ENCODE measurements around the gene CKMT2.

Gene CKMT2

DNA sequence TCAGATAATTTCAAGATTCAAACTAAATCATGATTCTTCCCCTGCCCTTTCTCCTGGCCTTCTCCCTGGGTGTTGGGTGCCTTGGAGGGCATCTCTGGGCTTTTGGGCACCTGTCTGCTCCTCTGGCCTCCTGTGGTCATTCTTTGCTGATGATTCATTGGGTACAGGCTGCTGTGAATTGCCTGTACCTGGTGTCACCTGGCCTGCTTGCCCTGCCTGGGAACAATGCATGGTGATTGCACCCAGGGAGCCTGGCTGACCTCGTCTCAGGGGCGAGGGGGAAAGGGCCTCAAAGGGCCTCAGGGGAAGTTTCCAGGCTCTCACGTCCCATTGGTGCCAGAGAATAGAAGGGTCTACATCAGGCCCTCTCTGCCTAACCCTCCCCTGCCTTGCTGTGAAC, 20.1 kb upstream of the CKMT2 start:
- FAIRE-seq (no peak), DNase-seq (ENCODE audit: extremely low spot score, insufficient read length, low read depth) (no peak)

GRCh38 chr5:81214848-81215247, 18.3 kb upstream of the CKMT2 start:
- DNase-seq (ENCODE audit: extremely low spot score, insufficient read length, low read depth) (no peak), FAIRE-seq (peak; percentile 54)

DNA sequence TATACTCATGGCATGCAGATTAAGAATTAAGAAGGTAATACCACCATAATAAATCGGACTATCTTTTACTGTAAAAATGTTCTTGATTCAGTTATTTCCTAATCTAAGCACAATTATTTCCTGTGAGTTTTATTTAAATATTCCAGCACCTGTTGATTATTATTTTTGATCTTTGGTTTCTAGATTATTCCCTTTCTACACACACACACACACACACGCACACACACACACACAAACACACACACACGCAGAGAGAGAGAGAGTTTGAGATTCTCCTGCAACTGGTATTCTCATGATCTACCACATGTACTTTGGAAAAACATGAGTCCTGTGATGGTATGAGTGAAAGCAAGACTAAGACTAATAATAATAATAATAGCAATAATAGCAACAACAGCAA, 17.0 kb upstream of the CKMT2 start:
- DNase-seq (ENCODE audit: extremely low spot score, insufficient read length, low read depth) (no peak), FAIRE-seq (no peak)

GRCh38 chr5:81219389-81219788, 13.7 kb upstream of the CKMT2 start:
- DNase-seq (ENCODE audit: extremely low spot score, insufficient read length, low read depth) (no peak), FAIRE-seq (no peak)

DNA sequence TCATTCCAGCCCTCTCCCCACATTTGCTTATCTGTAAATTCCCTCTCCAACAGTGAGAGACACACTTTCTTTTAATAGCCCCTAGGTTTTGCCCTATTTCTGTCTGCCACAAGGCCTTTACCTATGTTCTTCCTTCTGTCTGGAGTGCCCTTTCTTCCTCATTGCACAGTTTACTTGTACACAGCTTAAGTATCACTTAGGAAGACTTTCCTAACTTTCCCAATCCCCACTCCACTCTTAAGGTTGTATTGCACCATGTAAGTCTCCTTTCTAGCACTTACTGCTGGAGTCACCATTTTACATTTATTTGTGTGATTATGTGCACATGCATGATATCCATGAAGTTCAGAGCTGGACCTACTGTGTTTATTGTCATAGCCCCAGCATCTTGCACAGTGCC, 10.8 kb upstream of the CKMT2 start:
- DNase-seq (ENCODE audit: extremely low spot score, insufficient read length, low read depth): no peak
- FAIRE-seq: no peak

- peak; percentile 42 for FAIRE-seq
Measured at GRCh38 chr5:81225463-81225862, 7.7 kb upstream of the CKMT2 start.

DNA sequence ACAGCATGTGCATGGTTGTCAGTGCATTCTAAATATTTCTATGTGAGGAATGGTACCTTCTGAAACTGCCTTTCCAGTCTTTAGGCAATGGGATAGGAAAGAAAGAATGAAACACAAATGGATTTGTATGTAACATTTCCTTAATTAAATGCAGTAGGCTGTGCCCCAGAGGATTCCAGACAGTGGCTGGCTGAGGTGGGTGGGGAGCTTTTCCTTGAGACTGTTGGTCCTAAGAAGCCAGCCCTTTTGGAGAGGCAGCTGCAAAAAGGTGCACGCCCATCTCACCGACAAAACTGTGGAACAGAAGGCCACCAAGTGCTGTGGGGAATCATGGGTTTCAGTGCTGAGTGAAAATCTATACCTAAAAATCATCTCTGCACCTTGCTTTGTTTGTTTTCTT, 6.8 kb upstream of the CKMT2 start:
- FAIRE-seq: no peak

More at GRCh38 chr5:81225463-81225862, 7.7 kb upstream of the CKMT2 start:
- DNase-seq (ENCODE audit: extremely low spot score, insufficient read length, low read depth): no peak

GRCh38 chr5:81226949-81227348, 6.2 kb upstream of the CKMT2 start:
- FAIRE-seq (no peak), DNase-seq (ENCODE audit: extremely low spot score, insufficient read length, low read depth) (no peak)

More for the DNA sequence above, 6.8 kb upstream of the CKMT2 start:
- DNase-seq (ENCODE audit: extremely low spot score, insufficient read length, low read depth): no peak

GRCh38 chr5:81228084-81228483, 5.0 kb upstream of the CKMT2 start:
- FAIRE-seq (no peak), DNase-seq (ENCODE audit: extremely low spot score, insufficient read length, low read depth) (no peak)

GRCh38 chr5:81230416-81230815, 2.7 kb upstream of the CKMT2 start:
- FAIRE-seq (no peak), DNase-seq (ENCODE audit: extremely low spot score, insufficient read length, low read depth) (no peak)

DNA sequence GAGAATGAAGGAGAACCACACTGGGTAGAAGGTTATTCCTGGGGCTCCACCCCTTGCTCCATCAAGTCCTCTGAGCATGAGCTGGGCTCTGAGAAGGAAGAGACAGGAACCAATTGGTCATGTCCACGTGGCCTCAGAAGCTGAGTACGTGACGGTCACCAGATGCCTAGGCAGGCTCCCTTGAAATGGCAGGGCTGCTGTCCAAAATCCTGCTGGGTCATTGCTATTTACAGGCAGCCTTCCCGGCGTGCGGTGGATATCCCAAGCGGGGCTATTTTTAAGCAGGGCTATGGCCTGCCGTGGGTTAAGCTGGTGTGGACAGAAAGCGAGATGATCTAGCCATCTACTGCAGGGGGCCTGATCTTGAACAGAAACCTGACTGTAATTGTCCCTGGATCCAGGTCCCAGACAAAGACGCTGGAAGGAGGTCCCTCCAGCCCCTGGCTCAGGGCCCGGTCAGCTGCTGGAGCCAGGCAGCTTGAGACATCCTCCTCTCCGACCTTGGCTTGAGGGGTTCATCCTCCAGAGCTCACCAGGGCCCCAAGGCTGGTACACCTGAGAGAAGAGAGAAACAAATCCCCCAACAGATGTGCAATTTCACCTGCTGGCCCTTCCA, 550 bp upstream of the CKMT2 start:
- DNase-seq (ENCODE audit: extremely low spot score, insufficient read length, low read depth) (no peak), FAIRE-seq (no peak)

DNA sequence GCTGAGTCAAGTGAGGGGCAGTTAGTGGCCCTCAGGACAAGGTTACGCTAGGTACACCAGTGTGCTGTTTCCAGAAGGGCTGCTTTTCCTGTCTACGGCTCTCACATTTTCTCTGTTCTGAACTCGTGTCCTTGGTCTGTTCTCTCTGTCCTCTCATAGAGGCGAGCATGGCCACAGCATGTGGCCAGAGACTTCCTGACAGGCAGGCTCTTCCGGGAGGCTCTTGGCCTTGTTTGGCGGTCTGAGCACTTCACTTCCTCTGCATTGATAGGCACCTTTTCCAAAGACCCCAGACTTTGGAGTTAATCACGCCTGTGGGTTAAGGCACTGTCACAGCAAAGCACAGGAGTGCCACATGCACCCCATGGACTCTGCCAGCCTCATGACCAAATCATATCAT, 1.2 kb downstream of the CKMT2 start:
- DNase-seq (ENCODE audit: extremely low spot score, insufficient read length, low read depth) (no peak), FAIRE-seq (no peak)

- no peak for DNase-seq (ENCODE audit: extremely low spot score, insufficient read length, low read depth)
- no peak for FAIRE-seq
Measured at GRCh38 chr5:81234801-81235200, 1.7 kb downstream of the CKMT2 start.

DNA sequence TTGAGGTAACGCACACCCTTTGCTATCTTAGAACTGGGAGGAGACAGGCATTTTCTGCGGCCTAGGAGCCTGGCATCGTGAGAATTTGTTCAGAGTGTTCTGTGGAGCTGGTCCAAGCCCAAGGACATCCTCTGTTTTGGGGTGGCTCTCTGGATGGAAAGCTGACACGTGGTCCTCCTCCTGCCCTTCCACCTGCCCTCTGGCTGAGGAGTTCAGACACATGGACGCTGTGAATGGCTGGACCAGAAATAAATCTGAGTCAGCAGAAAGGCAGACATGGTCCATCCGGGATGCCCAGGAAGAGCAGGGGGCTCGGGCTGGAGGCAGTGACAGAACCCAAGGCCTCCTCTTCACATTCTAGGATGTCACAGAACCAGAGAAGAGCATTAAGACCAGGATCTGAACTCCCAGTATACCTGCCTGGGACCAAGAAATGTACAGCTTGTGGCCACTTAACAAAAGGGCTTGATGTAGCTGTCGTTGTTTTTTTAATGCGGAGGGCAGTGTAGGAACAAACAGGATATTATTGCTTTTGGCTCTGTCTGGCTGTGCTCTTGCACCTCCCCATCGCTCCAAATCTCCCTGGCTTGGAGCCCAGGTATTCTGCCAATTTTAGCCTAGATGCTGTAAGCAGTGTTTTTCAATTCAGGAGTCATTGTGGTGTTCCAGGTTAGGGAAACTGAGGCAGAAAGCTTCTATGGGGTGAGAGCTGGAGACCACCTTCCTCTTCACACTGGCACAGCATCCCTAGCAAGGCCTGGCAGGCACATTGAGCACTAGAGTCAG, 2.4 kb downstream of the CKMT2 start:
- FAIRE-seq (no peak), DNase-seq (ENCODE audit: extremely low spot score, insufficient read length, low read depth) (no peak)

DNA sequence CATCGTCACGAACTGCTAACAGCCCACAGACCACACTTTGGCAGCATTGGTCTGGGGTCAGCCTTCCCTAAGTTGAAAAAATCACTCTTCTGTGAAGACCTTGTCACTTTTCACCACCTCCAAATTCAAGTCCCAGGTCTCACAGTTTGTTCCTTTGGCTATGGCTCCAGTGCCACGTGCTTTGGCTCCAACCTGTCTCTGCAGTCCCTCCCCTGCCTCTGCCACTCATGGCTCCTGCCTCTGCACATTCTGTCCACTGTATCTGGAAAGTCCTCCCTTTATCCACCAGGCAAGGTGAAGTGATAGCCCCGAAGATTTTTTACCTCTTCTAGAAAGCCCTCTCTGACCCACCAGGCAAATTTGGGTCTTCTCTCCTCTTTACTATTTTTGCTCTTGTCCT, 5.3 kb downstream of the CKMT2 start:
- DNase-seq (ENCODE audit: extremely low spot score, insufficient read length, low read depth): no peak
- FAIRE-seq: no peak

DNA sequence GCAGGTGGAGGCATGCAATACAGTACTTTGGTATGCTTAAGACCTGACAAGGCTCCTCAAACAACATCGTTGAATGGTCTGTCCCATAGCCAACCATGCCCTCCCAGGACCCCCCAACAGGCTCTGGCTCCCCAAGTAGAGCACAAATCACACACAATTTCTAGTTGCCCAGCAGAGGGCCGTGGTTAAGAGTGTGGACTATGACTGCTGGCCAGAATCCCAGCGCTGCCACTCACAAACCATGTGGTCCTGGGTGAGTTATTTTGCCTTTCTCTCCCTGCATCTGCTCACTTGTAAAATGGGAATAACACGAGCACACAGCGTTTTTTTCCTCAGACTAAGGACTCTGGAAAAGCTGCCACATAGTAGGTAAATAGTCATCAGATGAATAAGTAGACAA, 6.5 kb downstream of the CKMT2 start:
- FAIRE-seq (no peak), DNase-seq (ENCODE audit: extremely low spot score, insufficient read length, low read depth) (no peak)

GRCh38 chr5:81241001-81241400, 7.9 kb downstream of the CKMT2 start:
- no peak for FAIRE-seq

DNA sequence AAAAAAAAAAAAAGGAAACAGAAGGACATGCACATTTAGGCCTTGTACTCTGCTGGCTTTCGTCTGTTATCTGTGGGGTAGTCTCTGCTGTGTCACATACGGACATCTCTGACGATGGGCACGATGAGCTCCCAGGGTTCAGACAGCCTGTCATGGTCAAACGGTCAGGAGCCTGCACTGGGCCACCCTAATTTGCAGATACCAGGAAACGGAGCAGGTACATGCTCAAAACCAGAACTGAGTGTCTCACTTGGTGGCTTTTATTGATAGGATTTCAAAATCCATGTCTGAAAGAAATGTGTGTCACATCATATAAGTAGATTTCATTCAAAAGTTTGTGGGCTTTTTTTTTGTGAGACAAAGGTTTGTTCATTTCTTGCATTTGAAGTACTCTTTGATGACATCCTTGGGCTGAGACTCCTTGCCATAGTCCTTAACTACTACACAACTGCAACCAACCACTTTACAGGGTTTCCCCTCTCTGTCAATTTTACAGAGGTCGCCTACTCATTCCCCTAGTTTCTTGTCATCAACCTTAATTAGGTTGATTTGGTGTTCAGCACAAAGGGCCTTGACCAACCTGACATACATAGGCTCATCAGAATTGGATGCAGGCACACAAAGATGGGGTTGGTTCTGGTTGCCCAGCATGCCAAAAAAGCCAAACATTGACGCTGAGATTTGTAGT, 9.0 kb downstream of the CKMT2 start:
- no peak for DNase-seq (ENCODE audit: extremely low spot score, insufficient read length, low read depth)
- peak; percentile 12 for FAIRE-seq

More at GRCh38 chr5:81241001-81241400, 7.9 kb downstream of the CKMT2 start:
- DNase-seq (ENCODE audit: extremely low spot score, insufficient read length, low read depth): no peak

GRCh38 chr5:81242906-81243436, 9.8 kb downstream of the CKMT2 start:
- no peak for DNase-seq (ENCODE audit: extremely low spot score, insufficient read length, low read depth)
- FAIRE-seq: no peak

- FAIRE-seq: no peak
Measured at GRCh38 chr5:81244451-81244850, 11.3 kb downstream of the CKMT2 start.

GRCh38 chr5:81245871-81246235, 12.7 kb downstream of the CKMT2 start:
- no peak for FAIRE-seq

More at GRCh38 chr5:81244451-81244850, 11.3 kb downstream of the CKMT2 start:
- DNase-seq (ENCODE audit: extremely low spot score, insufficient read length, low read depth): no peak

More at GRCh38 chr5:81245871-81246235, 12.7 kb downstream of the CKMT2 start:
- no peak for DNase-seq (ENCODE audit: extremely low spot score, insufficient read length, low read depth)
